Spinal cord (tissue), 10 donors: ENCODE measurements around the gene RASGRF1. TPM values are rescaled to one million over a fixed set of nuclear protein-coding genes. Genes with fewer than 3 reads are reported as not detected.

Experiments
- DNase-seq, 6 donors: peaks; one replicate each; pipeline versions ENCODE4 v3.0.0 to v3.0.0-alpha.2; 2013 to 2015; ENCODE audit warnings: low spot score in 6 of 6, low read depth in 4 of 6
- H3K27ac ChIP-seq: one replicate; pipeline ENCODE4 v1.5.1; 2013; ENCODE audit warnings: low read depth, low read length, control low read depth
- H3K27me3 ChIP-seq: one replicate; pipeline ENCODE4 v1.6.1; 2013; ENCODE audit warnings: low read length; ENCODE audit not compliant: control insufficient read depth, insufficient read depth
- H3K36me3 ChIP-seq: one replicate; pipeline ENCODE4 v1.6.1; 2013; ENCODE audit warnings: low read length; ENCODE audit not compliant: control insufficient read depth, insufficient read depth
- H3K4me1 ChIP-seq: one replicate; pipeline ENCODE4 v1.6.1; 2013; ENCODE audit warnings: low read length; ENCODE audit not compliant: control insufficient read depth, insufficient read depth
- H3K4me3 ChIP-seq: one replicate; pipeline ENCODE4 v1.5.1; 2013; ENCODE audit warnings: low read depth, low read length, control low read depth
- H3K9me3 ChIP-seq: one replicate; pipeline ENCODE4 v1.6.1; 2013; ENCODE audit warnings: low read length; ENCODE audit not compliant: control insufficient read depth, insufficient read depth
- WGBS: methylation state at CpG from one replicate; pipeline ENCODE4 v1.1.5; 2013; ENCODE audit warnings: missing lambda C conversion rate; ENCODE audit not compliant: insufficient coverage; 5-methylcytosine and 5-hydroxymethylcytosine counted together
- long read RNA-seq, 4 donors: transcript quantifications; one replicate each; lab custom pipeline, GENCODE V29; 2026
- polyA plus RNA-seq, 2 donors: library from polyadenylated mRNA; unstranded; fragments of 120-200 nt; gene quantifications; one replicate each; pipeline ENCODE4 v1.2.1, GENCODE V29; 2013; ENCODE audit not compliant: insufficient read length in 2 of 2
- total RNA-seq, 2 donors: library from RNA; depleted of rRNA in 1 of 2; stranded (reverse); fragments of 120-200 nt in 1 of 2; fragments of >200 nt in 1 of 2; gene quantifications; one replicate each; pipeline versions ENCODE4 v1.2.3 to v1.2.4, GENCODE V29; 2013 to 2014
- donor health status: healthy.

Gene RASGRF1, protein sequence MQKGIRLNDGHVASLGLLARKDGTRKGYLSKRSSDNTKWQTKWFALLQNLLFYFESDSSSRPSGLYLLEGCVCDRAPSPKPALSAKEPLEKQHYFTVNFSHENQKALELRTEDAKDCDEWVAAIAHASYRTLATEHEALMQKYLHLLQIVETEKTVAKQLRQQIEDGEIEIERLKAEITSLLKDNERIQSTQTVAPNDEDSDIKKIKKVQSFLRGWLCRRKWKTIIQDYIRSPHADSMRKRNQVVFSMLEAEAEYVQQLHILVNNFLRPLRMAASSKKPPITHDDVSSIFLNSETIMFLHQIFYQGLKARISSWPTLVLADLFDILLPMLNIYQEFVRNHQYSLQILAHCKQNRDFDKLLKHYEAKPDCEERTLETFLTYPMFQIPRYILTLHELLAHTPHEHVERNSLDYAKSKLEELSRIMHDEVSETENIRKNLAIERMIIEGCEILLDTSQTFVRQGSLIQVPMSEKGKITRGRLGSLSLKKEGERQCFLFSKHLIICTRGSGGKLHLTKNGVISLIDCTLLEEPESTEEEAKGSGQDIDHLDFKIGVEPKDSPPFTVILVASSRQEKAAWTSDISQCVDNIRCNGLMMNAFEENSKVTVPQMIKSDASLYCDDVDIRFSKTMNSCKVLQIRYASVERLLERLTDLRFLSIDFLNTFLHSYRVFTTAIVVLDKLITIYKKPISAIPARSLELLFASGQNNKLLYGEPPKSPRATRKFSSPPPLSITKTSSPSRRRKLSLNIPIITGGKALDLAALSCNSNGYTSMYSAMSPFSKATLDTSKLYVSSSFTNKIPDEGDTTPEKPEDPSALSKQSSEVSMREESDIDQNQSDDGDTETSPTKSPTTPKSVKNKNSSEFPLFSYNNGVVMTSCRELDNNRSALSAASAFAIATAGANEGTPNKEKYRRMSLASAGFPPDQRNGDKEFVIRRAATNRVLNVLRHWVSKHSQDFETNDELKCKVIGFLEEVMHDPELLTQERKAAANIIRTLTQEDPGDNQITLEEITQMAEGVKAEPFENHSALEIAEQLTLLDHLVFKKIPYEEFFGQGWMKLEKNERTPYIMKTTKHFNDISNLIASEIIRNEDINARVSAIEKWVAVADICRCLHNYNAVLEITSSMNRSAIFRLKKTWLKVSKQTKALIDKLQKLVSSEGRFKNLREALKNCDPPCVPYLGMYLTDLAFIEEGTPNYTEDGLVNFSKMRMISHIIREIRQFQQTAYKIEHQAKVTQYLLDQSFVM (N-terminal part only)
- total RNA-seq (10 to 100 TPM in 1 of 2 donors, 1 to 10 TPM in 1; 4.9 to 22.0 TPM), polyA plus RNA-seq (10 to 100 TPM; 34.1 to 42.0 TPM)
- long read RNA-seq, donor 1, full-length matches to known transcripts: 4 of 4 reads
- long read RNA-seq, donor 1, partial matches to known transcripts: 0 of 4 reads
- long read RNA-seq, donor 1, other reads (novel, unspliced or antisense): 0 of 4 reads
- long read RNA-seq, donor 2, partial matches to known transcripts: 0 of 1 reads
- long read RNA-seq, donor 2, other reads (novel, unspliced or antisense): 0 of 1 reads
- long read RNA-seq, donor 3: 0 reads
- long read RNA-seq, donor 4, partial matches to known transcripts: 7 of 9 reads
- long read RNA-seq, donor 4, other reads (novel, unspliced or antisense): 0 of 9 reads

DNA sequence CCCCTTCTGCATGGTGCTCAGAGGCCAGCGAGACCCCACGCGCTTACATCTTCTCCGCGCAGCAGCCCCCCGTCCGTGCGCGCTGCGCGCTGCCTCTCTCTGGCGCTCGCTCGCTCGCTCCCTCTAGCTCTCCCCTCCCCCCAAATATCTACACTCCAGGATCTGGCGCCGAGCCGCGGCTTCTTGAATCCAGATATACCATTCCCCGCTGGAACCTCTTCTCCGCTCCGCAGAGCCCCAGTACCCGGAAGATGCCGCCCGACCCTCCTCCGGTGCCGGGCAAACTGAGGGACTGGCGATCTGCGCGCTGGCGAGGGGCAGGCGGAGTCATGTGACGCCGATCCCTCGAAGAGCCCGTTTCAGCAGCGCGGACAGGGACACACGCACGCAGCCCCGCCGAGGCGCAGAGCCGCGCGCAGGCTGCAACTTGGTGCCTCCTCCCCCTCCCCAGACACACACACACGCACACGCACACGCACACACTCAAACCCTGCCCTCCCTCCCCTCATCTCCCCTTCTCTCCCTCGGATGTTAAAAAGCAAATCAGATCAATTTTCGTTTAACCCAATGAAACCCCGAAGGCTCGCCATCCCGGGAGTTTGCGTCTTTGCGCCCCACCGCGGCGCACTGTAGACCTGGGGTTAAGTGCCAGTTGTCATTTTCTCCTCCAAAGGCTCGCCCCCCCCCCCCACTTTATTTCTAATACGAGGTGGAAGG, at the start of gene RASGRF1:
RASGRF1 (minus strand) TSS at position 294 of the 717 bp plus-strand sequence; CDS start at position 12, 282 bp downstream.
- no peaks in the 10 kb centered on the region for H3K9me3 ChIP-seq
- H3K4me3 ChIP-seq: peak within 1 kb of the TSS; percentile 43
- 0% methylated on average over 54 of the region's 61 CpGs for WGBS
- H3K27me3 ChIP-seq: peaks cover 46% of the 10 kb centered on the region
- no peaks in the 10 kb centered on the region for H3K36me3 ChIP-seq
- DNase-seq: peak in 5 of 6 donors; percentile 28 to 93 (median 63)
- peaks cover 40% of the 10 kb centered on the region for H3K4me1 ChIP-seq
- no peak within 1 kb of the TSS for H3K27ac ChIP-seq

DNA sequence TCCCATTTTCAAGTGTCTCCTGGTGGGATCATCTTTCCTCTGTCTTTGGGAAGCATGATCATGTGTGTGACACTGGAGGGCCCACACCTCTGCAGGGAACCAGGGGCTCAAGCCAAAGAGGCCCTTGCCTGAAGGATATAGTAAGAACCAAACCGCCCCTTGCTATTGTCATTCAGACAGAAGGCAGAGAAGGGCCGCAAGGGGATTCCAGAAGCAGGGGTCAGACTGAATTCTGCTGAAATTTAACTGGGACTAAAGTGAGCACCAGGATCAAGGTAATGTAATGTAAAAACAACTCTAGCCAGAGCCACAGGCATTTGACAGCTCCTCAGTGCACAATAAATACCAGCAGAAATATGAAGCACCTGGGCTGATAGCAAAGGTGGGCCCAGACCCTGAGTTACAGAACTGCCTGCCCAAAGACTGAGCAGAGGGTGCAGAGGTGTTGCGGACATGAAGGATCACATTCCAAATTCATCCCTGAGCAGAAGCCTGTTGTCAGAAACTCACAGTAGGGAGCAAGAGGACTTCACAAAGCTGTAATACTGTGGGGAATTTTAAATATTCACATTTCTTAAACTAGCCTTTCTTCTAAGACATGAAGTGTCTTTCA, 46.0 kb upstream of the RASGRF1 start:
- Histone ChIP-seq H3K9me3 (no peaks in the 10 kb centered on the region), H3K36me3 (no peaks in the 10 kb centered on the region), H3K27ac (no peak overlapping the region), H3K4me3 (no peak overlapping the region), H3K27me3 (no peaks in the 10 kb centered on the region), H3K4me1 (no peaks in the 10 kb centered on the region)
- WGBS: 69% methylated on average over 3 of the region's 3 CpGs
- no peak for DNase-seq

DNA sequence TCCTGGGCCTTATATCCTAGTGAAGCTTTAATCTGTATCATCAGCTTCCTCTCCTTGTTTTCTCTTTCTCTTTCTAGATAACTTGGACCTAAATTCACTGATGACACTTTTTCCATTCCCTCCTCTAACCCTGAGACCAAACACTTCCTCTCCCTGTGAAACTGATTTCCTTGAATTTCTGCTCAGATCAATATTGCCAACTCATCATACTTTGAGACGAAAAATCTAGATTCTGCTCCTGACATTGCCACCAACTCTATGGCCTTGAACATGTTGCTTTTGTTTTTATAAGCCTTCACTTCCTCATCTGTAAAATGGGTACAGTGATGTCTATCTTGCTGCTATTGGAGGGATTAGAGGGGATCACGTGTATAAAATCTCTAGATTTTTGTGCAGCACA, 42.7 kb upstream of the RASGRF1 start:
- H3K27me3 ChIP-seq: no peaks in the 10 kb centered on the region
- no CpG with 5 or more reads among the region's 2 CpGs for WGBS
- no peak overlapping the region for H3K4me3 ChIP-seq
- no peak for DNase-seq
- H3K36me3 ChIP-seq: no peaks in the 10 kb centered on the region
- no peak overlapping the region for H3K27ac ChIP-seq
- H3K9me3 ChIP-seq: no peaks in the 10 kb centered on the region
- H3K4me1 ChIP-seq: no peaks in the 10 kb centered on the region

DNA sequence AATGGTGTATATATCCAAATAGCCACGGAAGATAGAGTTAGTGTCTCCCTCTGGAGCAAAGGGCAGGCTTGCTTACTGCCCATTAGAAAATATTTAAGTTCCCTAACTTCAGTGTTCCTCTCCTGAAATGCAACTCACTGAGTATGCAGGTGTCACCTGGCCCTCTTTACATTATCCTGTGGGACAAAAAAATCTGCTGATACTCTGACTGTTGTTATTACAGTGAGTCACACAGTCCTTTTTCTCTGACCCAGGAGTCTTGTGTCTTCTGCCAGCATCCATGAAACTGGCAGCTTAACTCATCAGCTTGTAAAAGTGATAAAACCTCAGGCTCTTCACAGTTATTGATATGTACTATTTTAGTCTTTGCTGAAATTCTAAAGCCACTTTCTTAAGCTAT, 42.2 kb upstream of the RASGRF1 start:
- no peak for DNase-seq
- Histone ChIP-seq H3K4me3 (no peak overlapping the region), H3K9me3 (no peaks in the 10 kb centered on the region), H3K27ac (no peak overlapping the region), H3K36me3 (no peaks in the 10 kb centered on the region), H3K4me1 (no peaks in the 10 kb centered on the region), H3K27me3 (no peaks in the 10 kb centered on the region)
- WGBS: 50% methylated on average over 1 of the region's 1 CpG

DNA sequence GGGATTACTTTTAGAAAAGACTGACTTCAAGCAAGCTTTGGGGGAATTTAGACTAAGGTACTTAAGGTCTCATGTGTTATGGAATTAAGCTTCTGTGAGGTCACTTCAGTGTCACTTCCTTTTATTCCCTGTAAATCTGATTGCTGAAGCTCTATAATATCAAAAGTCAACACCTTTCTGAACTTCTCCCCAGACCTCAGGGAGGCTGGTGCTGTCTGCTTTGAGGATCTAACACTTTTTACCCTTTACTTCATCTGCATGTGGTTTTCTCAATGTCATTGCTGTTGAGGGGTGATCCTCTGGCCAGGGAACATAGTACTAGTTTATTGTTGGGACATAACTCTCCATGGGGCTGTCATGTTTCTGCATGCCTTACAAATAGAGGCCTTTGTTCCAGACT, 41.8 kb upstream of the RASGRF1 start:
- no peak overlapping the region for H3K4me3 ChIP-seq
- H3K4me1 ChIP-seq: no peaks in the 10 kb centered on the region
- no peaks in the 10 kb centered on the region for H3K36me3 ChIP-seq
- no peak overlapping the region for H3K27ac ChIP-seq
- H3K27me3 ChIP-seq: no peaks in the 10 kb centered on the region
- no peak for DNase-seq
- H3K9me3 ChIP-seq: no peaks in the 10 kb centered on the region

DNA sequence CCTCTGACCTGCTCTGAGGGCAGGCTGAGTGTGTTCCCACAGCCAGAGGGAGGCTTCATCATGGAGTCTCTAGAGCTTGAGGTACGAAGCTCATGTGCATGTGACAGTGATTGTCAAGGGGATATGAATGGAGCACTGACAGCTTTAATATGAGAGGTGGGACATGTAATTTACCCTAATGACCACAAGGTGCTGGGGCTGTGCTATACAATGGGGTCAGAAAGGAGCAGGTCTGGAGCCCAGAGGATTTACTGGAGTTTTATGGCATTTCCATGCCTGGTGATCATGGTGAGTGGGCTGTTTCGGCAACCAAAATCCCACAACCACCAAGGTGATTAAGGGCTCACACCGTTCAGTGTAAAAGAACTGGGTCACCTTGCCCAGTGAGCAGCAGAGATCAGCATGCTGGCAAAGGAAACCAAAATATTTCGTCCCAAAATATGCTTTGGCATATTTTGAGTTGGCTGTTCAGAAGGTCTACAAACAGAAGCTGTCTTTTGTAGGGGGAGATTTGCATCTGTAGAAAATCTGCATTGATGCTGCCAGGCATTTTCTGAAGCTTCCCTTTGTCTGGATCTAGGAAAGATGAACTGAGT, 40.1 kb upstream of the RASGRF1 start:
- Histone ChIP-seq H3K4me3 (no peak overlapping the region), H3K27ac (no peak overlapping the region), H3K36me3 (no peaks in the 10 kb centered on the region), H3K9me3 (no peaks in the 10 kb centered on the region), H3K27me3 (no peaks in the 10 kb centered on the region), H3K4me1 (no peaks in the 10 kb centered on the region)
- DNase-seq: no peak
- 65% methylated on average over 3 of the region's 4 CpGs for WGBS

DNA sequence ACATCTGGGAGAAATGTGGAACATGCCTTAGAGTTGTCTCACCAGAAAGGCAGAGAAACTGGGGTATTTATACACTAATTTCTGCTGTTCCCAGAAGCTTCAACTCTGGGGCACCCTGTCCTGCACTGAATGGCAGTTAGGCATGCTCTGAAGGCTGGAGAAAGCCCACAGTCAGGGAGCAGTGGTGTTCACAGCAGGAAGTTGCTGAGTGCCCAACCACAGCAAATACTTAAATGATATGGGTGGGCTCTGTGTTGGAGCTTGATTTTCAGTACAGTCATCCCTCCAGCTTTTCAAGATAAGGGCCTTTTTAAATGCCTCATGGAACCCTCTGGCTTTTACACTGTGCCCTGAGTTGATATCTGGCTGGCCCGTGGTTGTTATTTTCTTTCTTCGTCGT, 38.7 kb upstream of the RASGRF1 start:
- Histone ChIP-seq H3K36me3 (no peaks in the 10 kb centered on the region), H3K4me3 (no peak overlapping the region), H3K27me3 (no peaks in the 10 kb centered on the region), H3K4me1 (no peaks in the 10 kb centered on the region), H3K27ac (no peak overlapping the region), H3K9me3 (no peaks in the 10 kb centered on the region)
- WGBS: 97% methylated on average over 3 of the region's 3 CpGs
- DNase-seq: no peak

DNA sequence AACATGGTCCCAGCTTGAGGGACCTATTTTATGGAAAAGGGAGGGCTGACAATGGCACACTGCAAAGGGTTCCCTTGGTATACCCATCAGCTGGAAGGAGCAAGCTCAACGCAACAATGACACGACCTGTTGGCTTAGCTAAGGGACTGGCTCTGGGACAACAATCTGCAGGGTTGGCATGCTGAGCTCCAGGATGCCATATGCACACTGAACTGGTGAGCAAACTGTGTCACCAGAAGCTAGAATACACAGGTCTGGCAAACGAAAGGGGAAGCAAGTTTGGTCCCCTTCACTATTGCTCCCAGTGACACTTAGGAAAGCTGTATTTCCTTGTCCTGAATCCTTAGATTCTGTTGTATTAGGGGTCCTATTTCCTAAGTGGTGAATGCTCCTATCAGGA, 38.0 kb upstream of the RASGRF1 start:
- 76% methylated on average over 2 of the region's 3 CpGs for WGBS
- no peak overlapping the region for H3K4me3 ChIP-seq
- H3K9me3 ChIP-seq: no peaks in the 10 kb centered on the region
- no peak overlapping the region for H3K27ac ChIP-seq
- no peaks in the 10 kb centered on the region for H3K4me1 ChIP-seq
- no peaks in the 10 kb centered on the region for H3K27me3 ChIP-seq
- H3K36me3 ChIP-seq: no peaks in the 10 kb centered on the region
- DNase-seq: no peak
